ENCODE results near the gene ZNF486.
"Not testable (repeated sequence)": the region's sequence is repeated elsewhere in the genome, so short reads cannot be mapped to it uniquely, and the experiment has no call there.

DNA sequence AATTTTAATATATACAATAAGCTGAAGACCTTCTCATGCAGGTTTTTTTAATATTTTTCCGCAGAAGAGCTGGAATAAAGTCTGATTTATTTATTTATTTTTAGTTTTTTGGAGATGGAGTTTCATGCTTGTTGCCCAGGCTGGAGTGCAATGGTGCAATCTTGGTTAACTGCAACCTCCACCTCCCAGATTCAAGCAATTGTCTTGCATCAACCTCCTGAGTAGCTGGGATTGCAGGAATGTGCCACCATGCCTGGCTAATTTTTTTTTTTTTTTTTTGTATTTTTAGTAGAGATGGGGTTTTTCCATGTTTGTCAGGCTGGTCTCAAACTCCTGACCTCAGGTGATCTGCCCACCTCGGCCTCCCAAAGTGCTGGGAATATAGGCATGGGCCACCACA is 34.1 kb upstream of the ZNF486 start:
- not testable (repeated sequence) for TF ChIP-seq CTCF, POLR2A, POLR2AphosphoS5 (IDR thresholded peaks at IDR 0.05)
